Amygdala (tissue), 56 donors: ENCODE measurements around the gene NOL4L.

Source experiments
- DNase-seq, 56 donors: peaks; one replicate each; lab custom pipeline; 2025; lab: John Stamatoyannopoulos, UW

NOL4L gene

GRCh38 chr20:32614303-32614702 lies 29.2 kb upstream of the NOL4L start:
- no peak for DNase-seq

- no peak for DNase-seq
Measured at GRCh38 chr20:32613192-32614053, 28.3 kb upstream of the NOL4L start.

GRCh38 chr20:32612351-32613191 lies 27.4 kb upstream of the NOL4L start:
- DNase-seq: no peak

- DNase-seq: no peak
Measured at GRCh38 chr20:32611868-32612267, 26.7 kb upstream of the NOL4L start.

- DNase-seq: no peak
Measured at GRCh38 chr20:32611286-32611685, 26.2 kb upstream of the NOL4L start.

- peak in 1 of 56 donors; percentile 16 for DNase-seq
Measured at GRCh38 chr20:32610472-32611218, 25.5 kb upstream of the NOL4L start.

GRCh38 chr20:32609993-32610392 lies 24.9 kb upstream of the NOL4L start:
- no peak for DNase-seq

GRCh38 chr20:32609111-32609773 lies 24.1 kb upstream of the NOL4L start:
- DNase-seq: no peak

GRCh38 chr20:32608664-32609015 lies 23.5 kb upstream of the NOL4L start:
- no peak for DNase-seq

- DNase-seq: peak in 8 of 56 donors; percentile 7 to 35 (median 16)
Measured at GRCh38 chr20:32607727-32608663, 22.9 kb upstream of the NOL4L start.

- DNase-seq: no peak
Measured at GRCh38 chr20:32607324-32607723, 22.2 kb upstream of the NOL4L start.

GRCh38 chr20:32606790-32607189 lies 21.7 kb upstream of the NOL4L start:
- no peak for DNase-seq

- no peak for DNase-seq
Measured at GRCh38 chr20:32606107-32606506, 21.0 kb upstream of the NOL4L start.

GRCh38 chr20:32605167-32605656 lies 20.1 kb upstream of the NOL4L start:
- DNase-seq: peak in 14 of 56 donors; percentile 6 to 57 (median 12)

- peak in 16 of 56 donors; percentile 4 to 53 (median 24) for DNase-seq
Measured at GRCh38 chr20:32603046-32603726, 18.1 kb upstream of the NOL4L start.

GRCh38 chr20:32602273-32602672 lies 17.1 kb upstream of the NOL4L start:
- DNase-seq: no peak

GRCh38 chr20:32600681-32601237 lies 15.6 kb upstream of the NOL4L start:
- no peak for DNase-seq

GRCh38 chr20:32599783-32600340 lies 14.7 kb upstream of the NOL4L start:
- DNase-seq: no peak
